ENCODE results near the gene ABHD16B.

GRCh38 chr20:63858393-63859165, 2.7 kb upstream of the ABHD16B start:
- TF ChIP-seq CTCF (optimal IDR thresholded peaks at IDR 0.05 in 1 of 3, IDR thresholded peaks at IDR 0.05 in 1 of 3, conservative IDR thresholded peaks at IDR 0.05 in 1 of 3; ENCODE audit: extremely low read depth in 1 of 3, insufficient read depth in 2 of 3, low read length in 3 of 3) = peak in 1 of 3 experiments; percentile 15
- no peak for TF ChIP-seq EZH2 (IDR thresholded peaks at IDR 0.05; ENCODE audit: low read length)

Measured in keratinocyte (primary cell).